Breast epithelium (tissue), 4 donors: ENCODE results near the gene KIF18A. TPM values are rescaled to one million over a fixed set of nuclear protein-coding genes. Genes with fewer than 3 reads are reported as not detected.

Source experiments
- DNase-seq, 2 donors: peaks; one replicate each; pipeline ENCODE4 v3.0.0-alpha.2; 2019; ENCODE audit warnings: low spot score in 2 of 2
- H3K27ac ChIP-seq, 2 donors: fragments of 200-600 bp; sonication (generic) in 1 of 2; one replicate each; pipeline ENCODE4 v1.5.1; 2016 to 2019; ENCODE audit warnings: mild to moderate bottlenecking in 1 of 2
- H3K27me3 ChIP-seq, 2 donors: fragments of 200-600 bp; sonication (generic) in 1 of 2; one replicate each; pipeline versions ENCODE4 v1.5.1 to v1.6.0; 2017 to 2019; ENCODE audit warnings: control low read depth in 1 of 2, mild to moderate bottlenecking in 1 of 2
- H3K36me3 ChIP-seq: fragments of 200-600 bp; one replicate; pipeline ENCODE4 v1.5.1; 2019
- H3K4me1 ChIP-seq, 2 donors: fragments of 200-600 bp; sonication (generic); one replicate each; pipeline ENCODE4 v1.5.1; 2016 to 2019; ENCODE audit warnings: control low read depth in 1 of 2
- H3K4me3 ChIP-seq, 3 donors: fragments of 200-600 bp; sonication (generic); 1 replicate in 2 of 3; 2 replicates in 1 of 3; pipeline ENCODE4 v1.5.1; 2016 to 2019; ENCODE audit warnings: mild to moderate bottlenecking in 3 of 3, moderate library complexity in 2 of 3
- H3K9me3 ChIP-seq, 2 donors: fragments of 200-600 bp; sonication (generic) in 1 of 2; one replicate each; pipeline ENCODE4 v1.5.1; 2016 to 2019; ENCODE audit warnings: control low read depth in 1 of 2
- CTCF ChIP-seq, 3 donors: fragments of 450-650 bp; IDR thresholded peaks; one replicate each; pipeline ENCODE4 v1.5.1; 2016 to 2017; ENCODE audit warnings: antibody characterized with exemption in 3 of 3, mild to moderate bottlenecking in 3 of 3, moderate library complexity in 3 of 3
- POLR2A ChIP-seq: fragments of 450-650 bp; IDR thresholded peaks from one replicate; pipeline ENCODE4 v1.6.1; 2016; ENCODE audit warnings: antibody characterized with exemption, mild to moderate bottlenecking, moderate library complexity
- POLR2AphosphoS5 ChIP-seq, 3 donors: sonication (generic); formaldehyde crosslinking; IDR thresholded peaks; one replicate each; pipeline ENCODE4 v1.6.1; 2017; ENCODE audit warnings: antibody characterized with exemption in 3 of 3
- intact Hi-C: fragments of 100-400 bp; cut with DNase I; formaldehyde crosslinking; loops from one replicate; pipeline ENCODE4 v1.15.1; 2023; ENCODE audit warnings: low total_unique reads
- total RNA-seq, 3 donors: library from RNA; depleted of rRNA; stranded (reverse); fragments of >200 nt; gene quantifications; one replicate each; pipeline ENCODE4 v1.1.0, GENCODE V29; 2016

Gene KIF18A
- total RNA-seq, result 1 to 10 TPM in 1 of 3 donors, under 1 TPM in 2; 0.32 to 1.5 (median 0.33) TPM

GRCh38 chr11:28107750-28108618 is at the start of gene KIF18A, which contains the start of gene METTL15:
TSS of gene KIF18A (minus strand) at chr11:28108156. CDS start at chr11:28097947, 10,209 bp downstream.
TSS of gene METTL15 (plus strand) at chr11:28108388. CDS start at chr11:28113335, 4,947 bp downstream.
- Histone ChIP-seq H3K9me3 (no peaks in the 10 kb centered on the region), H3K27ac (peak within 1 kb of the TSS; percentile 87 to 94), H3K4me1 (peaks cover 0 to 25% of the 10 kb centered on the region in 2 donors), H3K36me3 (no peaks in the 10 kb centered on the region), H3K4me3 (peak within 1 kb of the TSS; percentile 59 to 70 (median 60)), H3K27me3 (no peaks in the 10 kb centered on the region)
- peak; percentile 72 for TF ChIP-seq POLR2A
- peak; percentile 70 to 94 (median 79) for TF ChIP-seq POLR2AphosphoS5 (IDR thresholded peaks at IDR 0.05)
- TF ChIP-seq CTCF (IDR thresholded peaks at IDR 0.05), result no peak
- DNase-seq, result peak; percentile 99 to 100
- intact Hi-C loops, result no loop called here

DNA sequence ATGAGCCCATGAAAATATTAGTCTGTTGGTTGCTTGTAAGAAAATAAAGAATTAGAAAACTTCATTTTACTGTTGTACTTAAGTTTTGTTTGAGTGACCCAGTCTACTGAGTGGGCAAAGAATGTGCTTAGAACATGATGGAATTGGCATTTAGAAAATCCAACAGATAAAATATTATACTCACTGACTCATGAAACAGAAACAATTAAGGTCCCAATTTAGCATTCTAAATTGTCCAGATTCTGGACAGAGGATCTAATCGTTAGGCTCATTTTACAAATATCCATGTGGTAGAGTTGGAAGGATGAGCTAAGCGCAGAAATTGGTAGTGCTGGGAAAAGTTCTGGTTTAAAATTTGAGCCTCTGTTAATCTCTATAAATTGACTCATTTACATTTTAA is 45.6 kb upstream of the KIF18A start:
- Histone ChIP-seq H3K27me3 (no peaks in the 10 kb centered on the region), H3K9me3 (no peaks in the 10 kb centered on the region), H3K27ac (no peak overlapping the region), H3K4me1 (no peaks in the 10 kb centered on the region), H3K4me3 (no peak overlapping the region), H3K36me3 (no peaks in the 10 kb centered on the region)
- DNase-seq, result no peak
- intact Hi-C loops, result no loop called here
- TF ChIP-seq POLR2AphosphoS5 (IDR thresholded peaks at IDR 0.05), result no peak
- TF ChIP-seq POLR2A, result no peak
- no peak for TF ChIP-seq CTCF (IDR thresholded peaks at IDR 0.05)

DNA sequence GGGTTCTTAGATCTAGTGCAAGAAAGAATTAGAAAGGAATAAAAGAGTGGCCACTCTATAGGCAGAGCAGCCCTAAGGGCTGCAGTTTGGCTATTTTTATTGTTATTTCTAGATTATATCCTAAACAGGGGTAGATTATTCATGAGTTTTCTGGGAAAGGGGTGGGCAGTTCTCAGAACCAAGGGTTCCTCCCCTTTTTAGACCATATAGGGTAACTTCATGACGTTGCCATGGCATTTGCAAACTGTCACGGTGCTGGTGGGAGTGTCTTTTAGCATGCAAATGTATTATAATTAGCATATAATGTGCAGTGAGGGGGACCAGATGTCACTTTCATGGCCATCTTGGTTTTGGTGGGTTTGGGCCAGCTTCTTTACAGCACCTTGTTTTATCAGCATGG is 44.8 kb upstream of the KIF18A start:
- DNase-seq, result no peak
- Histone ChIP-seq H3K27ac (no peak overlapping the region), H3K27me3 (no peaks in the 10 kb centered on the region), H3K36me3 (no peaks in the 10 kb centered on the region), H3K9me3 (no peaks in the 10 kb centered on the region), H3K4me3 (no peak overlapping the region), H3K4me1 (no peaks in the 10 kb centered on the region)
- intact Hi-C loops, result no loop called here
- TF ChIP-seq POLR2A (no peak), CTCF (IDR thresholded peaks at IDR 0.05) (no peak)

DNA sequence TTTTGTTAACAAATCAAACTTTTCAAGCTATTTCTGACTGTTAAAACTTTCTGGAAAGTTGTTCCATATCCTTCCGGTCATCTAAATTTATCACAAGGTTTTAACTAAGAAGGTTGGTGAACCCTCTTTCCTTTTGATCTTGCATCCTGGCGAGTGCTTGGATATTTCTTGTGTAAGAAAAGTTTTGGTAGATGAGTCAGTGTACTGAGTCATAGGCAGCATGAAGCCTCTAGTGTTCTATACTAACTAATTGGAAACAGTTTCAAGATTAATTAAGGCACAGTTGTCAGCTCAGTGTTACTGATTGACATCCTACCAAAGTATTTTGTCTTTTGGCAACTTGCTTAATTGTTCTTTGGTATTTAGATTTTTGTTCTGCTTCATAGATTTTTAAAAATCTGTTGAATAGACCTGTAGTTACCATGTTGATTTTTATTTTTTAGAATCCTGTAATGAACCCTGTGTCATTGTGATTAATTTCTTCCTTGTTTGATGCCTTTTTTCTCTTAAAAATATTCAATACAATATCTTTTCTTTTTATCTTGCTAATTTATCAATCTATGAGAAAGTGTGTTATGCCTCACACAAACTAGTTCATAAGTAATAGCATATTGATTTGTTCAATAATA is 38.3 kb upstream of the KIF18A start:
- intact Hi-C loops, result loop anchor here (10.0 kb wide), 1 partner anchor 291 kb away; no protein-coding TSS in a partner anchor

More for the DNA sequence above, 38.3 kb upstream of the KIF18A start:
- DNase-seq, result no peak
- Histone ChIP-seq H3K4me1 (no peaks in the 10 kb centered on the region), H3K4me3 (no peak overlapping the region), H3K9me3 (peaks cover 0 to 2% of the 10 kb centered on the region in 2 donors), H3K27me3 (no peaks in the 10 kb centered on the region), H3K27ac (no peak overlapping the region), H3K36me3 (no peaks in the 10 kb centered on the region)
- no peak for TF ChIP-seq CTCF (IDR thresholded peaks at IDR 0.05)
- no peak for TF ChIP-seq POLR2A
